NT2/D1 (cell line): Measurements from ENCODE around the gene F12.

ENCODE experiments used
- DNase-seq: peaks from one replicate; pipeline ENCODE4 v3.0.0-alpha.2; 2011; ENCODE audit warnings: low read depth, low spot score
- H3K27me3 ChIP-seq: 2 replicates; pipeline ENCODE4 v1.6.0; 2011; ENCODE audit warnings: mild to moderate bottlenecking; ENCODE audit not compliant: insufficient read length, insufficient read depth
- H3K36me3 ChIP-seq: 2 replicates; pipeline ENCODE4 v1.6.1; 2011; ENCODE audit warnings: mild to moderate bottlenecking, low read length, mixed read lengths; ENCODE audit not compliant: insufficient read depth, insufficient read length
- H3K4me1 ChIP-seq: 2 replicates; pipeline ENCODE4 v1.5.1; 2011; ENCODE audit not compliant: insufficient read depth, insufficient read length
- H3K4me3 ChIP-seq: 2 replicates; pipeline ENCODE4 v1.5.1; 2011; ENCODE audit warnings: low read depth; ENCODE audit not compliant: insufficient read length
- H3K9ac ChIP-seq: 2 replicates; pipeline ENCODE4 v1.6.0; 2011; ENCODE audit warnings: low read depth; ENCODE audit not compliant: insufficient read length
- H3K9me3 ChIP-seq: 2 replicates; pipeline ENCODE4 v1.5.1; 2011; ENCODE audit warnings: mild to moderate bottlenecking, low read length; ENCODE audit not compliant: insufficient read depth
- SUZ12 ChIP-seq: IDR thresholded peaks from 2 replicates; pipeline ENCODE4 v1.6.1; 2011; ENCODE audit not compliant: insufficient read length, insufficient read depth; ENCODE audit errors: extremely low read depth
- YY1 ChIP-seq: IDR thresholded peaks from 2 replicates; pipeline ENCODE4 v1.6.1; 2011; ENCODE audit not compliant: insufficient read length, insufficient read depth
- ZNF274 ChIP-seq: IDR thresholded peaks from 2 replicates; pipeline ENCODE4 v1.6.1; 2011; ENCODE audit warnings: mild to moderate bottlenecking, low read depth, low read length

Gene F12

GRCh38 chr5:177405805-177406204 lies 3.6 kb downstream of the F12 start:
- Histone ChIP-seq H3K27me3 (peaks cover 71% of the 10 kb centered on the region), H3K9me3 (peaks cover 9% of the 10 kb centered on the region; the same call in 1 of the 2 replicates), H3K4me1 (peaks cover 16% of the 10 kb centered on the region), H3K36me3 (no peaks in the 10 kb centered on the region), H3K4me3 (no peak overlapping the region), H3K9ac (no peak overlapping the region)
- DNase-seq, result no peak
- no peak for TF ChIP-seq SUZ12
- no peak for TF ChIP-seq YY1
- TF ChIP-seq ZNF274, result no peak

- TF ChIP-seq ZNF274 (no peak), YY1 (no peak), SUZ12 (no peak)
- no peak for DNase-seq
- H3K4me3 ChIP-seq, result no peak overlapping the region
- peaks cover 75% of the 10 kb centered on the region for H3K27me3 ChIP-seq
- H3K4me1 ChIP-seq, result peaks cover 16% of the 10 kb centered on the region
- no peaks in the 10 kb centered on the region for H3K36me3 ChIP-seq
- H3K9me3 ChIP-seq, result peaks cover 9% of the 10 kb centered on the region; the same call in 1 of the 2 replicates
- H3K9ac ChIP-seq, result no peak overlapping the region
Observed at GRCh38 chr5:177405312-177405711, 4.1 kb downstream of the F12 start.

GRCh38 chr5:177404641-177405179 lies 4.7 kb downstream of the F12 start:
- TF ChIP-seq SUZ12, result no peak
- no peak for TF ChIP-seq ZNF274
- no peak for TF ChIP-seq YY1
- no peak for DNase-seq
- peaks cover 16% of the 10 kb centered on the region for H3K4me1 ChIP-seq
- peak overlapping the region; percentile 86 for H3K9ac ChIP-seq
- peaks cover 9% of the 10 kb centered on the region; the same call in 1 of the 2 replicates for H3K9me3 ChIP-seq
- H3K36me3 ChIP-seq, result no peaks in the 10 kb centered on the region
- H3K27me3 ChIP-seq, result peaks cover 79% of the 10 kb centered on the region
- peak overlapping the region; percentile 61 for H3K4me3 ChIP-seq

GRCh38 chr5:177403792-177404640 lies 5.3 kb downstream of the F12 start:
- Histone ChIP-seq H3K27me3 (peaks cover 74% of the 10 kb centered on the region), H3K36me3 (no peaks in the 10 kb centered on the region), H3K9me3 (peaks cover 9% of the 10 kb centered on the region; the same call in 1 of the 2 replicates), H3K4me1 (peaks cover 16% of the 10 kb centered on the region), H3K4me3 (peak overlapping the region; percentile 61), H3K9ac (peak overlapping the region; percentile 86)
- DNase-seq, result no peak
- TF ChIP-seq ZNF274 (no peak), YY1 (no peak), SUZ12 (no peak)

- no peak for DNase-seq
- Histone ChIP-seq H3K36me3 (no peaks in the 10 kb centered on the region), H3K9ac (peak overlapping the region; percentile 86), H3K4me3 (peak overlapping the region; percentile 61), H3K27me3 (peaks cover 72% of the 10 kb centered on the region), H3K9me3 (peaks cover 9% of the 10 kb centered on the region; the same call in 1 of the 2 replicates), H3K4me1 (peaks cover 16% of the 10 kb centered on the region)
- no peak for TF ChIP-seq YY1
- TF ChIP-seq ZNF274, result no peak
- peak; percentile 18 for TF ChIP-seq SUZ12
Observed at GRCh38 chr5:177403102-177403791, 6.1 kb downstream of the F12 start.

GRCh38 chr5:177402271-177403043 lies 6.9 kb downstream of the F12 start:
- peak; percentile 68 for DNase-seq
- peak overlapping the region; percentile 86 for H3K9ac ChIP-seq

More at GRCh38 chr5:177402271-177403043, 6.9 kb downstream of the F12 start:
- Histone ChIP-seq H3K36me3 (no peaks in the 10 kb centered on the region), H3K9me3 (peaks cover 9% of the 10 kb centered on the region; the same call in 1 of the 2 replicates), H3K27me3 (peaks cover 75% of the 10 kb centered on the region), H3K4me3 (peak overlapping the region; percentile 61), H3K4me1 (peaks cover 16% of the 10 kb centered on the region)
- TF ChIP-seq ZNF274 (no peak), YY1 (peak; percentile 8), SUZ12 (no peak)
